DMS79 treated with DMSO at 0.1 percent for 48 hours (cell line): ENCODE data around the gene NSMCE3.

Experiments
- DNase-seq: peaks from one replicate; lab custom pipeline; 2025; lab: John Stamatoyannopoulos, UW

Gene NSMCE3

GRCh38 chr15:29269485-29270168, at the start of gene NSMCE3:
Gene NSMCE3 (minus strand): TSS chr15:29269822. CDS start chr15:29269705, 117 bp downstream.
- DNase-seq = peak; percentile 58

GRCh38 chr15:29316422-29316821, 46.8 kb upstream of the NSMCE3 start:
- no peak for DNase-seq

- no peak for DNase-seq
Observed at GRCh38 chr15:29312387-29312786, 42.8 kb upstream of the NSMCE3 start.

- DNase-seq = no peak
Observed at GRCh38 chr15:29311696-29312095, 42.1 kb upstream of the NSMCE3 start.

GRCh38 chr15:29309139-29309538, 39.5 kb upstream of the NSMCE3 start:
- DNase-seq = no peak

- no peak for DNase-seq
Observed at GRCh38 chr15:29308299-29308698, 38.7 kb upstream of the NSMCE3 start.

- no peak for DNase-seq
Observed at GRCh38 chr15:29305556-29305955, 35.9 kb upstream of the NSMCE3 start.

GRCh38 chr15:29302871-29303270, 33.2 kb upstream of the NSMCE3 start:
- DNase-seq = peak; percentile 6

GRCh38 chr15:29299784-29300183, 30.2 kb upstream of the NSMCE3 start:
- no peak for DNase-seq

GRCh38 chr15:29299331-29299730, 29.7 kb upstream of the NSMCE3 start:
- DNase-seq = no peak

GRCh38 chr15:29294732-29295325, 25.2 kb upstream of the NSMCE3 start:
- no peak for DNase-seq

GRCh38 chr15:29291067-29291845, 21.6 kb upstream of the NSMCE3 start:
- DNase-seq = no peak

- peak; percentile 12 for DNase-seq
Observed at GRCh38 chr15:29289173-29289572, 19.6 kb upstream of the NSMCE3 start.

- no peak for DNase-seq
Observed at GRCh38 chr15:29285386-29285785, 15.8 kb upstream of the NSMCE3 start.

GRCh38 chr15:29283381-29283780, 13.8 kb upstream of the NSMCE3 start:
- no peak for DNase-seq

GRCh38 chr15:29280514-29280913, 10.9 kb upstream of the NSMCE3 start:
- no peak for DNase-seq

- no peak for DNase-seq
Observed at GRCh38 chr15:29278436-29279105, 8.9 kb upstream of the NSMCE3 start.

GRCh38 chr15:29276366-29276765, 6.7 kb upstream of the NSMCE3 start:
- no peak for DNase-seq

- no peak for DNase-seq
Observed at GRCh38 chr15:29275855-29276254, 6.2 kb upstream of the NSMCE3 start.

GRCh38 chr15:29274946-29275345, 5.3 kb upstream of the NSMCE3 start:
- DNase-seq = no peak

- no peak for DNase-seq
Observed at GRCh38 chr15:29272219-29272618, 2.6 kb upstream of the NSMCE3 start.

GRCh38 chr15:29270976-29271375, 1.4 kb upstream of the NSMCE3 start:
- no peak for DNase-seq
